Spleen (tissue), 7 donors: ENCODE measurements around the gene TCF7L1.

ENCODE experiments used
- POLR2A ChIP-seq, 3 donors: fragments of 450-650 bp; IDR thresholded peaks; one replicate each; pipeline ENCODE4 v1.5.1; 2017; ENCODE audit warnings: antibody characterized with exemption in 3 of 3, mild to moderate bottlenecking in 1 of 3
- TF ChIP-seq, protein P1 (sequence below), 11 experiments: fragments of 200-600 bp in 7 of 11; fragments of 450-650 bp in 4 of 11; sonication (generic) in 4 of 11; IDR thresholded peaks in 8 of 11; conservative IDR thresholded peaks in 3 of 11; 1 replicate in 7 of 11; 2 replicates in 4 of 11; pipeline versions ENCODE4 v1.4.0 to v1.8.0; 2016 to 2021; ENCODE audit warnings: antibody characterized with exemption in 11 of 11, inconsistent platforms in 4 of 11, mild to moderate bottlenecking in 1 of 11
- donor health status: DM: no; HTN: no; CAD: no; lungs with moderate emphysema.
- donor health status: DM: no; HTN: no; CAD: no.
- donor health status: DM: no; HTN: no; CAD: no.

GRCh38 chr2:85254540-85255300, 121.5 kb downstream of the TCF7L1 start:
- TF ChIP-seq, protein P1, sequence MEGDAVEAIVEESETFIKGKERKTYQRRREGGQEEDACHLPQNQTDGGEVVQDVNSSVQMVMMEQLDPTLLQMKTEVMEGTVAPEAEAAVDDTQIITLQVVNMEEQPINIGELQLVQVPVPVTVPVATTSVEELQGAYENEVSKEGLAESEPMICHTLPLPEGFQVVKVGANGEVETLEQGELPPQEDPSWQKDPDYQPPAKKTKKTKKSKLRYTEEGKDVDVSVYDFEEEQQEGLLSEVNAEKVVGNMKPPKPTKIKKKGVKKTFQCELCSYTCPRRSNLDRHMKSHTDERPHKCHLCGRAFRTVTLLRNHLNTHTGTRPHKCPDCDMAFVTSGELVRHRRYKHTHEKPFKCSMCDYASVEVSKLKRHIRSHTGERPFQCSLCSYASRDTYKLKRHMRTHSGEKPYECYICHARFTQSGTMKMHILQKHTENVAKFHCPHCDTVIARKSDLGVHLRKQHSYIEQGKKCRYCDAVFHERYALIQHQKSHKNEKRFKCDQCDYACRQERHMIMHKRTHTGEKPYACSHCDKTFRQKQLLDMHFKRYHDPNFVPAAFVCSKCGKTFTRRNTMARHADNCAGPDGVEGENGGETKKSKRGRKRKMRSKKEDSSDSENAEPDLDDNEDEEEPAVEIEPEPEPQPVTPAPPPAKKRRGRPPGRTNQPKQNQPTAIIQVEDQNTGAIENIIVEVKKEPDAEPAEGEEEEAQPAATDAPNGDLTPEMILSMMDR (IDR thresholded peaks at IDR 0.05 in 8 of 11, conservative IDR thresholded peaks at IDR 0.05 in 3 of 11) = no peak
- TF ChIP-seq POLR2A (IDR thresholded peaks at IDR 0.05) = no peak
